CD1c-positive myeloid dendritic cell (primary cell): ENCODE data around the gene LRRC2.

Experiments used
- DNase-seq: peaks from one replicate; pipeline ENCODE4 v3.0.0-alpha.2; 2016; ENCODE audit errors: extremely low spot score

LRRC2 gene

GRCh38 chr3:46479696-46480095 is 86.4 kb downstream of the LRRC2 start:
- no peak for DNase-seq

GRCh38 chr3:46479021-46479420 is 87.1 kb downstream of the LRRC2 start:
- no peak for DNase-seq

GRCh38 chr3:46478341-46478740 is 87.8 kb downstream of the LRRC2 start:
- peak; percentile 16 for DNase-seq

- DNase-seq = no peak
Measured at GRCh38 chr3:46477756-46478155, 88.3 kb downstream of the LRRC2 start.

DNA sequence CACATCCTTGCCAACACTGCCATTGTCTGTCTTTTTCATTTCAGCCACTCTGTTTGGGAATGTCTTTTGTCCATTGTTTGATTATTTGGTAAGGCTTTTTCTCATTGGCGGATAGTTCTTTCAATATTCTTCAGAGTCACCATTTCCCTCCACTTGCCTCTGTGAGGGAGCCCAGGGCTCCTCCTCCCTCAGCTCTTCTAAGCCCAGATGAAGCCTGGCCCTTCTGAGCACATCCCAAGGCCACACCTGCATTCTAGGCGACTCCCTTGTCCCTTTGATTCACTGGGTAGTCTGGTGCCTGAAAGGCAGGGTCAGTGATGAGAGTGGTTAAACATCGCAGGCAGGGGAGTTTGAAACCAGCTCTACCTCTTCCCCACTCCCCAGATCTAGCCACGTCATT is 89.0 kb downstream of the LRRC2 start:
- no peak for DNase-seq

GRCh38 chr3:46472736-46473135 is 93.4 kb downstream of the LRRC2 start:
- DNase-seq = no peak

DNA sequence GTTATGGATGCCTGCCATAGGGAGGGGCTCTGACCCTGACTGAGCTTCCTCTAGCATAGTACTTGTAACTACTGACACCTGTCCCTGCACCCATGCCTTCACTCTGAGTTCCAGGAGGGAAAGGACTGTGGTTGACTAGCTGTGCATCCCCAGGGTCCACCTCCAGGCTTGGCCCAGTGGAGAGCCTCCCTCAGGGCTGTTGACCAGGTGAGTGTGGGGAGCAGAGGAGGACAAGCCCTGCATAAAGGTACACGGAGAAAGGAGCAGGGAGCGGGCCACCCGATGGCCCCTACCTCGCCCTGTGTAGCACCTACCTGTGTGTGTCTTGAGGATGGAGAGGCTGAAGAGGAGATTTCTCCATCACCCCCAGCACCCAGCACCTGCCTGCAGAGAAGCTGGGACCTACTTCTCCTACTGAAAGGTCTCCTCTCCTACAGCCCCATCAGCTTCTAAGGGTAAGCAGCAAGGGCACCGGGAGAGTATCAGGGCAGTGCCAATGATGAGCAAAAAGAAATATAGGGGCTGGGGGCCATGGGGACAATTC is 94.7 kb downstream of the LRRC2 start:
- DNase-seq = no peak

DNA sequence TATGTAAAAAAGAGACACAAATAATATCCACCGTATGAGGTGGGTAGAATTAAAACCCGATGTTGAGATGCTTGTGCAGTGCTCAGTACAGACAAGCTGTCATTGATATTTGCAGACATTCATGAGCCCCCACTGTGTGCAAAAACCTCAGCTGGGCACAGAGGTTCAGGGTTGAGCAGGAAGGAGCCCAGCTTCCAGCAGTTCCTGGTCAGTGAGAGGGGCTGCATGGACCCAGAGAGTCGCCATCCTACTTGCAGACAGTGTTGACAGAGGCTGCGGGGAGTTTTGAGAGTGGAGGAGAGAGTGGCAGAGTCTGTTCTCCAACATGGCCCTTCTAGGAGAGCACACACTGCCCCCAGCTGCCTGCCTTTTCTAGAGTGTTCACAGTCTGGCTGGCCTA is 95.3 kb downstream of the LRRC2 start:
- DNase-seq = no peak

GRCh38 chr3:46469680-46470357 is 96.3 kb downstream of the LRRC2 start:
- no peak for DNase-seq

GRCh38 chr3:46468753-46469600 is 97.1 kb downstream of the LRRC2 start:
- no peak for DNase-seq

DNA sequence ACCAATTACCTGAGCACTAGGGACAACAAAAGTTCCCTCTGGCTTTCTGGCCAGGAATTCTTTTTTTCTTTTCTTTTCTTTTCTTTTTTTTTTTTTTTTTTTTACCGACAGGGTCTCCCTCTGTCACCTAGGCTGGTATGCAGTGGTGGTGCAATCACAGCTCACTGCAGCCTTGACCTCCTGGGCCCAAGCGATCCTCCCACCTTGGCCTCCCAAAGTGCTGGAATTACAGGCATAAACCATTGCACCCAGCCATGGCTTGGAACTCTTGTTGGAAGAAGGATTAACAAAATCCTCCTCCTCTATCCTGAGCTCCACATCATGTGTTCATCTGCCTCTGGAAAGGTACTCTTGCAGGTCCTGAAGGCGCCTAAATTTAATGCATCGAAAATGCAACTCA is 98.5 kb downstream of the LRRC2 start:
- DNase-seq = no peak

DNA sequence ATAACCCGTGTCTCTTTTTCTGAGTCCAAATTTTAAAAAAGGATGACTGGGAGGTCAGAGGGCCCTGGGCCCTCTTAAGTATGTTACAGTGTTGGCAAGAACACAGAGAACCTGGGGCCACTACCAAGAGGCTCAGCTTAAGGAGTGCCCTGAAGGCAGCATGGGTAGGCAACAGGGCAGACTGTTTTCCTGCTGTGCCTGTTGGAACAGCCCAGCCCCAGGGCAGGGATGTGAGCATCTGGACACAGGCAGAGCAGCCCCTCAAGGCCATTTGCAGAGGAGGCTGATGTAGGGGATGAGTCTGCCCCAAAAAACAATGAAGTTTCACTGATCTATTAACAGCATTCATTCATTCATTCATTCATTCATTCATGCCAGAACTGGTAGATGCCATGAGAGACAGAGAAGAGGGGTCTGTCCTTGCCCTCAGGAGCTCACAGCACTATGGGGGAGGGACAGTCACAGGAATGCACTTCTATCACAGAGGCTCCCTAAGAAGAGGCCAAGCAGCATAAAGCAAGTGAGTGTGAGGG is 99.2 kb downstream of the LRRC2 start:
- DNase-seq = no peak

GRCh38 chr3:46466273-46466672 is 99.8 kb downstream of the LRRC2 start:
- no peak for DNase-seq
